ENCODE data around the gene CR2. TPM values are rescaled to one million over a fixed set of nuclear protein-coding genes. Genes with fewer than 3 reads are reported as not detected.

CR2 gene
- polyA plus RNA-seq, 1 donor (not counting 4 experiments of a cell fraction or from before 2014, with no cell fraction given) = not detected

- Histone ChIP-seq H3K4me1 (ENCODE audit: control insufficient read depth, extremely low read depth, insufficient read depth, low read length) (no peaks in the 10 kb centered on the region), H2AFZ (ENCODE audit: control insufficient read depth, low read length) (no peak overlapping the region), H3K36me3 (ENCODE audit: control insufficient read depth in 2 of 2, extremely low read depth in 1 of 2, insufficient read depth in 2 of 2, low read length in 2 of 2) (no peaks in the 10 kb centered on the region), H3K9ac (ENCODE audit: control insufficient read depth, extremely low read depth, insufficient read depth, low read length) (no peak overlapping the region), H3K4me2 (ENCODE audit: control insufficient read depth, extremely low read depth, insufficient read depth, low read depth, low read length) (no peak overlapping the region), H3K9me1 (ENCODE audit: control insufficient read depth, extremely low read depth, insufficient read depth, low read length) (no peaks in the 10 kb centered on the region), H4K20me1 (ENCODE audit: control insufficient read depth, extremely low read depth, insufficient read depth, low read length) (no peaks in the 10 kb centered on the region), H3K79me2 (ENCODE audit: control insufficient read depth, insufficient read depth, low read length) (no peaks in the 10 kb centered on the region), H3K27ac (ENCODE audit: control insufficient read depth, insufficient read depth, low read length) (no peak overlapping the region), H3K9me3 (ENCODE audit: control insufficient read depth, low read depth, low read length) (no peaks in the 10 kb centered on the region), H3K4me3 (ENCODE audit: control insufficient read depth in 2 of 3, extremely low read depth in 1 of 3, insufficient read depth in 2 of 3, low read depth in 1 of 3, low read length in 3 of 3) (no peak overlapping the region), H3K27me3 (ENCODE audit: control insufficient read depth, extremely low read depth, insufficient read depth, low read length) (peaks cover 45% of the 10 kb centered on the region)
- DNase-seq (ENCODE audit: low read depth, low spot score) (no peak), FAIRE-seq (no peak)
- TF ChIP-seq EZH2 (IDR thresholded peaks at IDR 0.05; ENCODE audit: low read length) (no peak), CTCF (optimal IDR thresholded peaks at IDR 0.05 in 1 of 3, IDR thresholded peaks at IDR 0.05 in 1 of 3, conservative IDR thresholded peaks at IDR 0.05 in 1 of 3; ENCODE audit: extremely low read depth in 1 of 3, insufficient read depth in 2 of 3, low read length in 3 of 3) (no peak)
- dilution Hi-C loops (cut with MboI; ENCODE audit: extremely low pct_ligation_motif_present, low sequenced_read_pairs) = no loop called here
Measured at GRCh38 chr1:207501071-207501470, 46.9 kb downstream of the CR2 start.

GRCh38 chr1:207502726-207503125 is 48.6 kb downstream of the CR2 start:
- Histone ChIP-seq H3K9me3 (ENCODE audit: control insufficient read depth, low read depth, low read length) (no peaks in the 10 kb centered on the region), H4K20me1 (ENCODE audit: control insufficient read depth, extremely low read depth, insufficient read depth, low read length) (no peaks in the 10 kb centered on the region), H3K27ac (ENCODE audit: control insufficient read depth, insufficient read depth, low read length) (no peak overlapping the region), H3K4me3 (ENCODE audit: control insufficient read depth in 2 of 3, extremely low read depth in 1 of 3, insufficient read depth in 2 of 3, low read depth in 1 of 3, low read length in 3 of 3) (no peak overlapping the region), H3K9me1 (ENCODE audit: control insufficient read depth, extremely low read depth, insufficient read depth, low read length) (no peaks in the 10 kb centered on the region), H3K9ac (ENCODE audit: control insufficient read depth, extremely low read depth, insufficient read depth, low read length) (no peak overlapping the region), H3K36me3 (ENCODE audit: control insufficient read depth in 2 of 2, extremely low read depth in 1 of 2, insufficient read depth in 2 of 2, low read length in 2 of 2) (no peaks in the 10 kb centered on the region), H3K79me2 (ENCODE audit: control insufficient read depth, insufficient read depth, low read length) (no peaks in the 10 kb centered on the region), H3K4me2 (ENCODE audit: control insufficient read depth, extremely low read depth, insufficient read depth, low read depth, low read length) (no peak overlapping the region), H3K4me1 (ENCODE audit: control insufficient read depth, extremely low read depth, insufficient read depth, low read length) (no peaks in the 10 kb centered on the region), H2AFZ (ENCODE audit: control insufficient read depth, low read length) (no peak overlapping the region), H3K27me3 (ENCODE audit: control insufficient read depth, extremely low read depth, insufficient read depth, low read length) (peaks cover 33% of the 10 kb centered on the region)
- no peak for DNase-seq (ENCODE audit: low read depth, low spot score)
- dilution Hi-C loops (cut with MboI; ENCODE audit: extremely low pct_ligation_motif_present, low sequenced_read_pairs) = no loop called here
- no peak for FAIRE-seq
- no peak for TF ChIP-seq CTCF (optimal IDR thresholded peaks at IDR 0.05 in 1 of 3, IDR thresholded peaks at IDR 0.05 in 1 of 3, conservative IDR thresholded peaks at IDR 0.05 in 1 of 3; ENCODE audit: extremely low read depth in 1 of 3, insufficient read depth in 2 of 3, low read length in 3 of 3)
- TF ChIP-seq EZH2 (IDR thresholded peaks at IDR 0.05; ENCODE audit: low read length) = no peak

All from keratinocyte (primary cell).